Globus pallidus (tissue), 1 donor: ENCODE results near the gene RPS13.
"Not testable (repeated sequence)": the region's sequence is repeated elsewhere in the genome, so short reads cannot be mapped to it uniquely, and the experiment has no call there.

Experiments
- DNase-seq: peaks from one replicate; pipeline ENCODE4 v3.0.0-alpha.2; 2015; ENCODE audit warnings: low spot score

RPS13 gene

DNA sequence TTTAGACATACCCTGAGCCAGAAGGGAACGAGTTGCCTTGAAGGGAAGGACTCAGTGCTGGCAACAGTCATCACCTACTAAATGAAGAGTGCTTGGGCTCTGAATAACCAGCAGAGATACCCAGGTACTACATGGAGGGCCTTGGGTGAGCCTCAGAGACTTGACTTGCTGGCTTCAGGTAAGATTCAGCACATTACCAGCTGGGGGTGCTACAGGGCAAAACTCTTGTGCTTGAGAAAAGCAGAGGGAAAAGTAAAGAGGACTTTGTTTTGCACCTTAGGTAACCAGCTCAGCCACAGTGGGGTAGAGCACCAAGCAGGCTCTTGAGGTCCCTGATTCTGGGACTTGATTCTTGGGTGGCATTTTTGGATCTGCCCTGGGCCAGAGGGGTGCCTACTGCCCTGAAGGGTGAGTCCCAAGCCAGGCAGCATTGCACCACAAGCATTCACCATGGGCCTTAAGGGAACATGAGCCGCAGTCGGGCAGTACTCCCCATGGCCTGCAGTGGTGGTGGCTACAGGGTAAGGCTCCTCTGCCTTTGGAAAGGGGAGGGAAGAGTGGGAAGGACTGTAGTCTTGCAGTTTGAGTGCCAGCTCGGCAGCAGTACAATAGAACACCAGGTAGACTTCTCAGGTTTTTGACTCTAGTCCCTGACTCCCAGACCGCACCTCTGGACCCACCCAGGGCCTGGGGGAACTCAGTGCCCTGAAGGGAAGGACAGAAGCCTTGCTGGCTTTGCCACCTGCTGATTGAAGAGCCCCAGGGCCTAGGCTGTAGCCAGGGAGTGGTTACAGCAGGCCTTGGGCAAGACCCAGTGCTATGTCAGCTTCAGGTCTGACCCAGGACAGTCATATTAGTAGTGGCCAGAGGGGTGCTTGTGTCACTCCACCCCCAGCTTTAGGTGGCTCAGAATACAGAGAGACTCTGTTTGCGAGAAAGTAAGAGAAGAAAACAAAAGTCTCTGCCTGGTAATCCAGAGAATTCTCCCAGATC, 40.5 kb downstream of the RPS13 start:
- DNase-seq = no peak

DNA sequence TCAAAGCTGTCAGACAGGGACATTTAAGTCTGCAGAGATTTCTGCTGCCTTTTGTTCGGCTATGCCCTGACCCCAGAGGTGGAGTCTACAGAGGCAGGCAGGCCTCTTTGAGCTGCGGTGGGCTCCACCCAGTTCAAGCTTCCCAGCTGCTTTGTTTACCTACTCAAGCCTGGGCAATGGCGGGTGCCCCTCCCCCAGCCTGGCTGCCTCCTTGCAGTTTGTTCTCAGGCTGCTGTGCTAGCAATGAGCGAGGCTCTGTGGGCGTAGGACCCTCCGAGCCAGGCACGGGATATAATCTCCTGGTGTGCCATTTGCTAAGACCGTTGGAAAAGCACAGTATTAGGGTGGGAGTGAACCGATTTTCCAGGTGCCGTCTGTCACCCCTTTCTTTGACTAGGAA, 43.4 kb downstream of the RPS13 start:
- DNase-seq = not testable (repeated sequence)

GRCh38 chr11:17026487-17027082, 50.9 kb downstream of the RPS13 start:
- no peak for DNase-seq

- no peak for DNase-seq
Measured at GRCh38 chr11:17024924-17025323, 52.5 kb downstream of the RPS13 start.
